Keratinocyte (primary cell): ENCODE results near the gene DCAF17. TPM values are rescaled to one million over a fixed set of nuclear protein-coding genes. Genes with fewer than 3 reads are reported as not detected.

ENCODE experiments used
- DNase-seq: peaks from one replicate; pipeline ENCODE4 v3.0.0-alpha.2; 2011; ENCODE audit warnings: low read depth, missing footprints, low spot score
- FAIRE-seq: peaks from 2 replicates; lab custom pipeline; 2011; peaks lifted over from hg19 to GRCh38; lab: Jason Lieb, UNC
- H2AFZ ChIP-seq: 2 replicates; pipeline ENCODE4 v1.6.0; 2012; ENCODE audit warnings: low read length, control low read depth, inconsistent platforms; ENCODE audit not compliant: control insufficient read depth
- H3K27ac ChIP-seq: 2 replicates; pipeline ENCODE4 v1.5.1; 2011; ENCODE audit warnings: low read length; ENCODE audit not compliant: control insufficient read depth, insufficient read depth
- H3K27me3 ChIP-seq: 3 replicates; pipeline ENCODE4 v1.6.0; 2011; ENCODE audit warnings: low read length; ENCODE audit not compliant: control insufficient read depth, insufficient read depth; ENCODE audit errors: extremely low read depth
- H3K36me3 ChIP-seq, 2 experiments: 2 replicates in 1 of 2; 3 replicates in 1 of 2; pipeline ENCODE4 v1.5.1; 2011; ENCODE audit warnings: low read length in 2 of 2, mild to moderate bottlenecking in 1 of 2; ENCODE audit not compliant: control insufficient read depth in 2 of 2, insufficient read depth in 2 of 2; ENCODE audit errors: extremely low read depth in 1 of 2
- H3K4me1 ChIP-seq: 3 replicates; pipeline ENCODE4 v1.5.1; 2011; ENCODE audit warnings: low read length; ENCODE audit not compliant: control insufficient read depth, insufficient read depth; ENCODE audit errors: extremely low read depth
- H3K4me2 ChIP-seq: 3 replicates; pipeline ENCODE4 v1.6.0; 2011; ENCODE audit warnings: low read depth, low read length; ENCODE audit not compliant: control insufficient read depth, insufficient read depth; ENCODE audit errors: extremely low read depth
- H3K4me3 ChIP-seq, 3 experiments: fragments of 200-600 bp in 1 of 3; sonication (generic) in 1 of 3; 2 replicates in 2 of 3; 3 replicates in 1 of 3; pipeline ENCODE4 v1.5.1; 2011 to 2016; ENCODE audit warnings: low read length in 3 of 3, mild to moderate bottlenecking in 3 of 3, control low read depth in 2 of 3, inconsistent platforms in 1 of 3, low read depth in 1 of 3, mixed read lengths in 1 of 3, mixed run types in 1 of 3, moderate library complexity in 1 of 3; ENCODE audit not compliant: control insufficient read depth in 2 of 3, insufficient read depth in 2 of 3; ENCODE audit errors: extremely low read depth in 1 of 3
- H3K79me2 ChIP-seq: 2 replicates; pipeline ENCODE4 v1.6.0; 2012; ENCODE audit warnings: low read length; ENCODE audit not compliant: control insufficient read depth, insufficient read depth
- H3K9ac ChIP-seq: 3 replicates; pipeline ENCODE4 v1.6.0; 2011; ENCODE audit warnings: low read length; ENCODE audit not compliant: control insufficient read depth, insufficient read depth; ENCODE audit errors: extremely low read depth
- H3K9me1 ChIP-seq: 3 replicates; pipeline ENCODE4 v1.6.0; 2011; ENCODE audit warnings: low read length; ENCODE audit not compliant: control insufficient read depth, insufficient read depth; ENCODE audit errors: extremely low read depth
- H3K9me3 ChIP-seq: 2 replicates; pipeline ENCODE4 v1.5.1; 2012; ENCODE audit warnings: low read depth, low read length; ENCODE audit not compliant: control insufficient read depth
- H4K20me1 ChIP-seq: 3 replicates; pipeline ENCODE4 v1.6.0; 2011; ENCODE audit warnings: low read length; ENCODE audit not compliant: control insufficient read depth, insufficient read depth; ENCODE audit errors: extremely low read depth
- CTCF ChIP-seq, 3 experiments: IDR thresholded peaks in 1 of 3; conservative IDR thresholded peaks in 1 of 3; optimal IDR thresholded peaks in 1 of 3; 2 replicates in 2 of 3; 3 replicates in 1 of 3; pipeline versions ENCODE3 to v1.5.1; 2011; ENCODE audit warnings: low read length in 3 of 3, mild to moderate bottlenecking in 3 of 3, moderate library complexity in 2 of 3, control low read depth in 1 of 3, inconsistent platforms in 1 of 3; ENCODE audit not compliant: insufficient read depth in 2 of 3; ENCODE audit errors: extremely low read depth in 1 of 3
- EZH2 ChIP-seq: IDR thresholded peaks from one replicate; pipeline ENCODE4 v1.6.1; 2012; ENCODE audit warnings: inconsistent platforms, mild to moderate bottlenecking, low read length, moderate library complexity
- dilution Hi-C: fragments of 300-500 bp; cut with MboI; formaldehyde crosslinking; loops from one replicate; pipeline ENCODE4 v1.7.0; 2020; ENCODE audit warnings: low sequenced_read_pairs; ENCODE audit not compliant: extremely low pct_ligation_motif_present
- polyA plus RNA-seq, 5 experiments: library from polyadenylated mRNA; depleted of rRNA in 3 of 5; stranded (reverse) in 3 of 5; stranded (forward) in 1 of 5; unstranded in 1 of 5; fragments of >200 nt; gene quantifications; 1 replicate in 1 of 5; 2 replicates in 3 of 5; 3 replicates in 1 of 5; pipeline versions ENCODE4 v1.2.1 to v1.2.3, GENCODE V29; 2011 to 2012; ENCODE audit warnings: missing spikeins in 2 of 5, low read depth in 1 of 5, low replicate concordance in 1 of 5

DCAF17 gene
- polyA plus RNA-seq, 1 donor (not counting 4 experiments of a cell fraction or from before 2014, with no cell fraction given), result 22.9 TPM

DNA sequence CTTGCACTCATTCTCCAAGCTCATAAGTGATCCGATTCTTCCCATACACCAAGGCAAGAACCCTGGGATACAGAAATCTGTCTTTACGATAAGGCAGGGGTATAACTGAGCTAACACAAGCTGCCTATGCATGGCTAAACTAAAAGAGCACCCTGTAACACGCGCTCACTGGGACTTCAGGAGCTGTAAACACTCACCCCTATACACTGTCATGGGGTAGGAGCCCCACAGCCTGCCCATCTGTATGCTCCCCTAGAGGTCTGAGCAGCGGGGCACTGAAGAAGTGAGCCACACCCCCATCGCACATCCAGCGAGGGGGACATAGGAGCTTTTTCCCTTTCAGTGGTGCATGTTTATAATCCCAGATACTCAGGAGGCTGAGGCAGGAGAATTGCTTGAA lies 47.0 kb upstream of the DCAF17 start:
- H3K9ac ChIP-seq, result no peak overlapping the region
- dilution Hi-C loops, result no loop called here
- peaks cover 35% of the 10 kb centered on the region for H3K79me2 ChIP-seq
- no peak overlapping the region for H2AFZ ChIP-seq
- H3K27ac ChIP-seq, result no peak overlapping the region
- peaks cover 13% of the 10 kb centered on the region for H3K4me1 ChIP-seq
- H3K27me3 ChIP-seq, result no peaks in the 10 kb centered on the region
- no peak for FAIRE-seq
- H3K9me1 ChIP-seq, result no peaks in the 10 kb centered on the region
- no peak overlapping the region for H3K4me2 ChIP-seq
- DNase-seq, result no peak
- H3K36me3 ChIP-seq, result peaks cover 3 to 4% of the 10 kb centered on the region in 2 experiments
- H3K9me3 ChIP-seq, result no peaks in the 10 kb centered on the region
- no peaks in the 10 kb centered on the region for H4K20me1 ChIP-seq
- no peak for TF ChIP-seq CTCF (optimal IDR thresholded peaks at IDR 0.05 in 1 of 3, IDR thresholded peaks at IDR 0.05 in 1 of 3, conservative IDR thresholded peaks at IDR 0.05 in 1 of 3; ENCODE audit: extremely low read depth in 1 of 3, insufficient read depth in 2 of 3, low read length in 3 of 3)
- no peak for TF ChIP-seq EZH2
- H3K4me3 ChIP-seq, result no peak overlapping the region

- H3K4me2 ChIP-seq, result no peak overlapping the region
- DNase-seq, result no peak
- H3K36me3 ChIP-seq, result peaks cover 3 to 4% of the 10 kb centered on the region in 2 experiments
- H3K79me2 ChIP-seq, result peaks cover 32% of the 10 kb centered on the region
- H4K20me1 ChIP-seq, result no peaks in the 10 kb centered on the region
- H3K4me3 ChIP-seq, result no peak overlapping the region
- dilution Hi-C loops, result no loop called here
- no peaks in the 10 kb centered on the region for H3K9me3 ChIP-seq
- H3K9me1 ChIP-seq, result no peaks in the 10 kb centered on the region
- no peak overlapping the region for H2AFZ ChIP-seq
- no peak overlapping the region for H3K9ac ChIP-seq
- H3K4me1 ChIP-seq, result peaks cover 13% of the 10 kb centered on the region
- no peak for FAIRE-seq
- H3K27ac ChIP-seq, result no peak overlapping the region
- no peaks in the 10 kb centered on the region for H3K27me3 ChIP-seq
- TF ChIP-seq CTCF (optimal IDR thresholded peaks at IDR 0.05 in 1 of 3, IDR thresholded peaks at IDR 0.05 in 1 of 3, conservative IDR thresholded peaks at IDR 0.05 in 1 of 3; ENCODE audit: extremely low read depth in 1 of 3, insufficient read depth in 2 of 3, low read length in 3 of 3), result no peak
- no peak for TF ChIP-seq EZH2
These were observed 44.7 kb upstream of the DCAF17 start for GRCh38 chr2:171389325-171389724.
